CD4-positive, alpha-beta T cell treated with Interleukin-17A for 4 hours (primary cell): ENCODE results near the gene DBN1.

Experiments
- DNase-seq: peaks from one replicate; pipeline ENCODE4 v3.0.0-alpha.2; 2020; ENCODE audit warnings: mixed read lengths

DBN1 gene

GRCh38 chr5:177440990-177441780, 32.2 kb downstream of the DBN1 start:
- no peak for DNase-seq

- peak; percentile 43 for DNase-seq
Measured at GRCh38 chr5:177440211-177440989, 33.0 kb downstream of the DBN1 start.

GRCh38 chr5:177439518-177440053, 33.8 kb downstream of the DBN1 start:
- DNase-seq: no peak

GRCh38 chr5:177438468-177438867, 35.0 kb downstream of the DBN1 start:
- no peak for DNase-seq

- no peak for DNase-seq
Measured at GRCh38 chr5:177437623-177438022, 35.8 kb downstream of the DBN1 start.

- DNase-seq: no peak
Measured at GRCh38 chr5:177435847-177436536, 37.4 kb downstream of the DBN1 start.

- DNase-seq: no peak
Measured at GRCh38 chr5:177434942-177435738, 38.3 kb downstream of the DBN1 start.

GRCh38 chr5:177434437-177434836, 39.0 kb downstream of the DBN1 start:
- peak; percentile 72 for DNase-seq

GRCh38 chr5:177433658-177434217, 39.7 kb downstream of the DBN1 start:
- DNase-seq: no peak

GRCh38 chr5:177432839-177433657, 40.4 kb downstream of the DBN1 start:
- DNase-seq: no peak

- no peak for DNase-seq
Measured at GRCh38 chr5:177432143-177432838, 41.1 kb downstream of the DBN1 start.

GRCh38 chr5:177431317-177432142, 41.9 kb downstream of the DBN1 start:
- peak; percentile 73 for DNase-seq

- no peak for DNase-seq
Measured at GRCh38 chr5:177430972-177431316, 42.5 kb downstream of the DBN1 start.

GRCh38 chr5:177430140-177430951, 43.1 kb downstream of the DBN1 start:
- DNase-seq: no peak

GRCh38 chr5:177429248-177430040, 44.0 kb downstream of the DBN1 start:
- peak; percentile 87 for DNase-seq

- no peak for DNase-seq
Measured at GRCh38 chr5:177428574-177429217, 44.7 kb downstream of the DBN1 start.

- peak; percentile 41 for DNase-seq
Measured at GRCh38 chr5:177427919-177428573, 45.4 kb downstream of the DBN1 start.
